K562 treated with DMSO at 1 percent for 12 hours (cell line): Measurements from ENCODE around the gene ADAM33. TPM values are rescaled to one million over a fixed set of nuclear protein-coding genes. Genes with fewer than 3 reads are reported as not detected.

Experiments
- total RNA-seq: library from RNA; unstranded; fragments of 300-600 nt; gene quantifications from 2 replicates; pipeline ENCODE4 v1.2.3, GENCODE V29; 2022; ENCODE audit not compliant: insufficient read depth

The ADAM33 gene, protein sequence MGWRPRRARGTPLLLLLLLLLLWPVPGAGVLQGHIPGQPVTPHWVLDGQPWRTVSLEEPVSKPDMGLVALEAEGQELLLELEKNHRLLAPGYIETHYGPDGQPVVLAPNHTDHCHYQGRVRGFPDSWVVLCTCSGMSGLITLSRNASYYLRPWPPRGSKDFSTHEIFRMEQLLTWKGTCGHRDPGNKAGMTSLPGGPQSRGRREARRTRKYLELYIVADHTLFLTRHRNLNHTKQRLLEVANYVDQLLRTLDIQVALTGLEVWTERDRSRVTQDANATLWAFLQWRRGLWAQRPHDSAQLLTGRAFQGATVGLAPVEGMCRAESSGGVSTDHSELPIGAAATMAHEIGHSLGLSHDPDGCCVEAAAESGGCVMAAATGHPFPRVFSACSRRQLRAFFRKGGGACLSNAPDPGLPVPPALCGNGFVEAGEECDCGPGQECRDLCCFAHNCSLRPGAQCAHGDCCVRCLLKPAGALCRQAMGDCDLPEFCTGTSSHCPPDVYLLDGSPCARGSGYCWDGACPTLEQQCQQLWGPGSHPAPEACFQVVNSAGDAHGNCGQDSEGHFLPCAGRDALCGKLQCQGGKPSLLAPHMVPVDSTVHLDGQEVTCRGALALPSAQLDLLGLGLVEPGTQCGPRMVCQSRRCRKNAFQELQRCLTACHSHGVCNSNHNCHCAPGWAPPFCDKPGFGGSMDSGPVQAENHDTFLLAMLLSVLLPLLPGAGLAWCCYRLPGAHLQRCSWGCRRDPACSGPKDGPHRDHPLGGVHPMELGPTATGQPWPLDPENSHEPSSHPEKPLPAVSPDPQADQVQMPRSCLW
- not detected in 2 replicates for total RNA-seq

DNA sequence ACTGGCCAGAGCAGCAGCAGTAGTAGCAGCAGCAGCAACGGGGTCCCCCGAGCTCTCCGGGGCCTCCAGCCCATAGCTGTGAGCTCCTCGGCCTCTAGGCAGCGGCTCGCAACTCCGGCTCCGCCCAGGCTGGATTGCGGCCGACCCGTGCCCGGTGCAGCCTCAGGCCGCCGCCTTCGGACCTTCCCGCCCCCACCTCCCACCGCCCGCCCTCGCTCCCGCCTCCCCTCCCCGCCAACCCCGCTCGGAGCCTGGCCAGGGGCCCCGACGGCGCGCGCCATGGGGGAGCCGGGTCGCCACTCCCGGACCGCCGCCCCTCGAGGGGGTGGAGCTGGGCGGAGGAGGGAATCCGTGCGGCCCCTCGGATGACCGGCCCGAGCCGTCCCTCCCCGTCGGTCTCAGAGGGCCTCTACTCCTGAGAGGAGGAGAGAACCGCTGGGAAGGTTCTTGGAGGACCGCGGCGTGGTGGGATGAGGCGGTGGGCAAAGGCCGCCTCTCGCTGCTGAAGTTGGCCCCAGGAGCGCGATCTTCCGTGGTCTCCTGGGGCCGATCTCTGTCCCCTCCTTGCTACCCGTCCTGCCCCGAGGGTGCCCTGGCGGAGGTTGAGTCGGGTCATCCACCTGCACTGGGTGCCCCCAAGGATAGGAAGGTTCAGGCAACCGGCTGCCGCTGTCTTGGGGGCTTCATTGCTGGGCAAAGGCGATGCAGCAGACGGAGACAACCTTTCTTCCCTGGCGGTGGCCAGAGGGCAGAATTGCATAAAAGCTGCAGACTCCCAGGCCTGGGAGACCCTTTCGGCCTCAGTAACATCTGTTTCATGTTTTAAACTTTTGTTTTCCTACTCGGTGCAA lies at the start of gene ADAM33:
Gene ADAM33 (minus strand): TSS at position 80 of the 851 bp plus-strand sequence. CDS start 6 bp downstream, at position 74.

DNA sequence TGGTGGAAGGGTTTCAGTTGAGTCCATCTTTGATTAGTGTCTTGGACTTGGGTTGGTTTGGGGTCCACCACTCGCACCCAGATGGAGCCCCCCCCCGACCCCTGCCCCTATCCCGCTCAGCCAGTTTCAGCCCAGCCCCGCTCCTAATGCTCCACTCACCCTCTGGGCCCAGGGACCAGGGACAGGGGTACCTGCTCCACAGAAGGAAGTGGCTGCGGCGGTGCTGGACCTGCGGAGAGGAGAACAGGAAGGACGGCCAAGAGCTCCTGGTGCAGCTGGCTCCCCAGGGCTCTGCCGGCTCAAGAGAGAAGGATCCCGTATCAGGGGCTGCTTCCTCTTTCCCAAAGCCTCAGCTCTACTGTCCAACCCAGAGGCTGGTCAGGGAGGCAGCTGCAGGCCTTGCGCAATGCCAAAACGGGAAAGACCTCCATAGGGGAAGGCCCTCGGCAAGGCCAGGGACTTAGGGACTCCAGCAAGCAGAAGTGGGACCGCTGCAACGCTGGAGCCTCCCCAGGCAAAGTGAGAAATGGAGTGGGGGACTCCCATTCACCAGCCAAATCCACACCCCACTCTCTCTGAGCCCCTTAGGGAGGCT lies 30.6 kb upstream of the ADAM33 start, which contains the start of gene SIGLEC1:
Gene SIGLEC1 (minus strand): TSS at position 322 of the 595 bp plus-strand sequence. CDS start 5,472 bp downstream, outside the sequence.

DNA sequence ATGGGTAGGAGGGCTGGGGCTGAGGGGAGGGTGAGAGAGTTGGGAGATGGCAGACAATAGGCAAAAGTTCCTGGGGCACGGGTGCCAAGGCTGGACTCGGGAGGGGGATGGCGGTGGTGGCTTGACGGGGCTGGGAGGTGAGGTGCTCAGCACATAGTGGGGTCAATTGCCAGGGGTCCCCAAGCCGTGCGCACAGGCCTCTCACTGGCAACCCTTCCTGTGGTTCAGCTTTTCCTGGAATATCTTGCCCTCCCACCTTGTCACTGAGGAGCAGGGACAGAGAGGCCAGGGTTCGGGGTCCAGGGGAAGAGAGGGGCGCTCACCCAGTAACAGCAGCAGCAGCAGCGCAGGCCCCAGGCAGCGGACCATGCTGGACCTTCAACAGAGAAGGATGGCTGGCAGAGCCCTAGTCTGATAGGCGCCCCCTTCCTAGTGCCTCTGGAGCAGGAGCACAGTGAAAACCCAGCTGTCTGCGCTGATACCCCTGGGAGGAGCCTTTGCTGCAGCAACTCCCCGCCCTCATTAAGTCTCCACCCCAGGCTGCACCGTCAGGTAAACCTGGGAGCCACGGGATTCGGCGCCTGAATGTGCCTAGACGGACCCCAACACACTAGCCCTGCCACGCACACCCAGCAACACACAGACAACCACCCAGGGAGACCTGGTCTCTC lies 18.6 kb downstream of the ADAM33 start, which contains the start of gene GFRA4:
Gene GFRA4 (minus strand): TSS at position 369 of the 671 bp plus-strand sequence. CDS start 0 bp downstream, at position 369.

Other genes starting within 250 kb of the ADAM33 start
- gene ATRN, start 211.0 kb downstream of the ADAM33 start, total RNA-seq, result 2.8 and 11.4 TPM in 2 replicates
- not detected in 2 replicates for gene GFRA4, start 18.6 kb downstream of the ADAM33 start, total RNA-seq
- not detected in 2 replicates for gene SIGLEC1, start 30.6 kb upstream of the ADAM33 start, total RNA-seq
- gene HSPA12B, start 50.7 kb upstream of the ADAM33 start, total RNA-seq, result 0.20 TPM in 1 of 2 replicates, not detected in the other
- gene ADISSP, start 85.7 kb upstream of the ADAM33 start, total RNA-seq, result 25.3 and 26.4 TPM in 2 replicates
- gene SPEF1, start 99.4 kb upstream of the ADAM33 start, total RNA-seq, result 0.43 TPM in 1 of 2 replicates, not detected in the other
- gene CENPB, start 104.7 kb upstream of the ADAM33 start, total RNA-seq, result 46.0 and 46.5 TPM in 2 replicates
- gene CDC25B, start 114.3 kb upstream of the ADAM33 start, total RNA-seq, result 26.9 and 51.7 TPM in 2 replicates
- gene AP5S1, start 138.5 kb upstream of the ADAM33 start, total RNA-seq, result 7.1 and 9.7 TPM in 2 replicates
- 7.1 and 20.2 TPM in 2 replicates for gene MAVS, start 164.8 kb upstream of the ADAM33 start, total RNA-seq
- gene PANK2, start 207.4 kb upstream of the ADAM33 start, total RNA-seq, result 25.4 and 35.5 TPM in 2 replicates